ENCODE data around the gene DAD1.

DNA sequence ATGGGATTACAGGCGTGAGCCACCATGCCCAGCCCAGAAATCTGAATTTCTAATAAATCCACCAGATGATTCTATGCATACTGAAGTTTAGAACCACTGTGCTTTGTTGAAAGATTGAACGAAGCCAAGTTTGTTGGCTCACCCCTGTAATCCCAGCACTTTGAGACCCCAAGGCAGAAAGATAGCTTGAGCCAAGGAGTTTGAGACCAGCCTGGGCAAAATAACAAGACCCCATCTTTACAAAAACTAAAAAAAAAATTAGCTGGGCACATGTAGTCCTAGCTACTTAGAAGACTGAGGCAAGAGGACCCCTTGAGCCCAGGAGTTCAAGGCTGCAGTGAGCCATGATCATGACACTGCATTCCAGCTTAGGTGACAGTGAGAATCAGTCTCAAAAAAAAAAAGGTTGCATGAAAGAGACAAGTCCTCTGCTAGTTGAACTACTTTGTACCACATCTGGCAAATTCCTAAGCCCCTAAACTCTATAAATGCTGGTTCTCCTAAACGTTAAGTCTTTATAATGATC lies 7.4 kb upstream of the DAD1 start:
- TF ChIP-seq POLR2A (IDR thresholded peaks at IDR 0.05), result no peak
- TF ChIP-seq, protein P1, sequence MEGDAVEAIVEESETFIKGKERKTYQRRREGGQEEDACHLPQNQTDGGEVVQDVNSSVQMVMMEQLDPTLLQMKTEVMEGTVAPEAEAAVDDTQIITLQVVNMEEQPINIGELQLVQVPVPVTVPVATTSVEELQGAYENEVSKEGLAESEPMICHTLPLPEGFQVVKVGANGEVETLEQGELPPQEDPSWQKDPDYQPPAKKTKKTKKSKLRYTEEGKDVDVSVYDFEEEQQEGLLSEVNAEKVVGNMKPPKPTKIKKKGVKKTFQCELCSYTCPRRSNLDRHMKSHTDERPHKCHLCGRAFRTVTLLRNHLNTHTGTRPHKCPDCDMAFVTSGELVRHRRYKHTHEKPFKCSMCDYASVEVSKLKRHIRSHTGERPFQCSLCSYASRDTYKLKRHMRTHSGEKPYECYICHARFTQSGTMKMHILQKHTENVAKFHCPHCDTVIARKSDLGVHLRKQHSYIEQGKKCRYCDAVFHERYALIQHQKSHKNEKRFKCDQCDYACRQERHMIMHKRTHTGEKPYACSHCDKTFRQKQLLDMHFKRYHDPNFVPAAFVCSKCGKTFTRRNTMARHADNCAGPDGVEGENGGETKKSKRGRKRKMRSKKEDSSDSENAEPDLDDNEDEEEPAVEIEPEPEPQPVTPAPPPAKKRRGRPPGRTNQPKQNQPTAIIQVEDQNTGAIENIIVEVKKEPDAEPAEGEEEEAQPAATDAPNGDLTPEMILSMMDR (IDR thresholded peaks at IDR 0.05), result no peak

Measured in adrenal gland (tissue), 5 donors.